ENCODE results near the gene XBP1. TPM values are rescaled to one million over a fixed set of nuclear protein-coding genes. Genes with fewer than 3 reads are reported as not detected.
"Not testable (repeated sequence)": the region's sequence is repeated elsewhere in the genome, so short reads cannot be mapped to it uniquely, and the experiment has no call there.

XBP1 gene
- total RNA-seq, 3 donors from 2014 or later: 79.7 to 118 (median 105) TPM

GRCh38 chr22:28810821-28811491, 10.6 kb upstream of the XBP1 start:
- Mint-ChIP-seq H3K4me3 (peak overlapping the region; percentile 49), H3K4me1 (ENCODE audit: low read depth) (peaks cover 74% of the 10 kb centered on the region), H3K9me3 (no peaks in the 10 kb centered on the region), H3K36me3 (ENCODE audit: insufficient read depth) (peaks cover 15% of the 10 kb centered on the region), H3K27me3 (ENCODE audit: low read depth) (no peaks in the 10 kb centered on the region)
- peak; percentile 24 for DNase-seq
- peak in 1 of 2 donors; percentile 4 for ATAC-seq

GRCh38 chr22:28808716-28809355, 8.5 kb upstream of the XBP1 start:
- H3K4me1 Mint-ChIP-seq (ENCODE audit: low read depth): peaks cover 58% of the 10 kb centered on the region
- peaks cover 8% of the 10 kb centered on the region for H3K36me3 Mint-ChIP-seq (ENCODE audit: insufficient read depth)
- no peak for DNase-seq
- no peaks in the 10 kb centered on the region for H3K9me3 Mint-ChIP-seq
- H3K27me3 Mint-ChIP-seq (ENCODE audit: low read depth): no peaks in the 10 kb centered on the region
- H3K4me3 Mint-ChIP-seq: no peak overlapping the region
- no peak for ATAC-seq

- not testable (repeated sequence) for H3K36me3 Mint-ChIP-seq (ENCODE audit: insufficient read depth); H3K27me3 Mint-ChIP-seq (ENCODE audit: low read depth); ATAC-seq; H3K4me3 Mint-ChIP-seq; H3K9me3 Mint-ChIP-seq; DNase-seq
- H3K4me1 Mint-ChIP-seq (ENCODE audit: low read depth): peaks cover 42% of the 10 kb centered on the region
Observed at GRCh38 chr22:28805426-28805825, 5.1 kb upstream of the XBP1 start.

GRCh38 chr22:28802595-28803123, 2.3 kb upstream of the XBP1 start:
- Mint-ChIP-seq H3K9me3 (no peaks in the 10 kb centered on the region), H3K36me3 (ENCODE audit: insufficient read depth) (peaks cover 11% of the 10 kb centered on the region), H3K27me3 (ENCODE audit: low read depth) (no peaks in the 10 kb centered on the region), H3K4me3 (peak overlapping the region; percentile 83), H3K4me1 (ENCODE audit: low read depth) (peaks cover 37% of the 10 kb centered on the region)
- ATAC-seq: no peak
- DNase-seq: no peak

- no peak for ATAC-seq
- no peak for DNase-seq
- peaks cover 37% of the 10 kb centered on the region for H3K4me1 Mint-ChIP-seq (ENCODE audit: low read depth)
- H3K36me3 Mint-ChIP-seq (ENCODE audit: insufficient read depth): peaks cover 13% of the 10 kb centered on the region
- H3K9me3 Mint-ChIP-seq: no peaks in the 10 kb centered on the region
- peak overlapping the region; percentile 83 for H3K4me3 Mint-ChIP-seq
- no peaks in the 10 kb centered on the region for H3K27me3 Mint-ChIP-seq (ENCODE audit: low read depth)
Observed at GRCh38 chr22:28801845-28802594, 1.7 kb upstream of the XBP1 start.

GRCh38 chr22:28799606-28800307, 612 bp downstream of the XBP1 start:
- Mint-ChIP-seq H3K9me3 (no peaks in the 10 kb centered on the region), H3K4me1 (ENCODE audit: low read depth) (peaks cover 58% of the 10 kb centered on the region), H3K36me3 (ENCODE audit: insufficient read depth) (peaks cover 35% of the 10 kb centered on the region), H3K27me3 (ENCODE audit: low read depth) (no peaks in the 10 kb centered on the region), H3K4me3 (peak overlapping the region; percentile 91)
- peak; percentile 21 for DNase-seq
- peak; percentile 32 to 36 for ATAC-seq

- no peaks in the 10 kb centered on the region for H3K27me3 Mint-ChIP-seq (ENCODE audit: low read depth)
- ATAC-seq: peak; percentile 42 to 46
- H3K4me3 Mint-ChIP-seq: peak overlapping the region; percentile 91
- DNase-seq: no peak
- peaks cover 62% of the 10 kb centered on the region for H3K4me1 Mint-ChIP-seq (ENCODE audit: low read depth)
- H3K36me3 Mint-ChIP-seq (ENCODE audit: insufficient read depth): peaks cover 39% of the 10 kb centered on the region
- H3K9me3 Mint-ChIP-seq: no peaks in the 10 kb centered on the region
Observed at GRCh38 chr22:28798810-28799605, 1.4 kb downstream of the XBP1 start.

- Mint-ChIP-seq H3K9me3 (no peaks in the 10 kb centered on the region), H3K4me3 (peak overlapping the region; percentile 65), H3K27me3 (ENCODE audit: low read depth) (no peaks in the 10 kb centered on the region), H3K4me1 (ENCODE audit: low read depth) (peaks cover 67% of the 10 kb centered on the region), H3K36me3 (ENCODE audit: insufficient read depth) (peaks cover 47% of the 10 kb centered on the region)
- ATAC-seq (peak in 1 of 2 donors; percentile 15), DNase-seq (no peak)
Observed at GRCh38 chr22:28795932-28796856, 4.2 kb downstream of the XBP1 start.

GRCh38 chr22:28795071-28795693, 5.2 kb downstream of the XBP1 start:
- H3K36me3 Mint-ChIP-seq (ENCODE audit: insufficient read depth): peaks cover 48% of the 10 kb centered on the region
- DNase-seq (no peak), ATAC-seq (no peak)
- H3K4me3 Mint-ChIP-seq: no peak overlapping the region
- H3K27me3 Mint-ChIP-seq (ENCODE audit: low read depth): no peaks in the 10 kb centered on the region
- H3K9me3 Mint-ChIP-seq: no peaks in the 10 kb centered on the region
- peaks cover 73% of the 10 kb centered on the region for H3K4me1 Mint-ChIP-seq (ENCODE audit: low read depth)

GRCh38 chr22:28793976-28794584, 6.3 kb downstream of the XBP1 start:
- Mint-ChIP-seq H3K9me3 (no peaks in the 10 kb centered on the region), H3K36me3 (ENCODE audit: insufficient read depth) (peaks cover 50% of the 10 kb centered on the region), H3K4me1 (ENCODE audit: low read depth) (peaks cover 72% of the 10 kb centered on the region), H3K27me3 (ENCODE audit: low read depth) (no peaks in the 10 kb centered on the region), H3K4me3 (no peak overlapping the region)
- no peak for DNase-seq
- ATAC-seq: no peak

- no peak for ATAC-seq
- DNase-seq: no peak
- peaks cover 46% of the 10 kb centered on the region for H3K36me3 Mint-ChIP-seq (ENCODE audit: insufficient read depth)
- H3K27me3 Mint-ChIP-seq (ENCODE audit: low read depth): no peaks in the 10 kb centered on the region
- peaks cover 60% of the 10 kb centered on the region for H3K4me1 Mint-ChIP-seq (ENCODE audit: low read depth)
- no peak overlapping the region for H3K4me3 Mint-ChIP-seq
- H3K9me3 Mint-ChIP-seq: no peaks in the 10 kb centered on the region
Observed at GRCh38 chr22:28792491-28793383, 7.6 kb downstream of the XBP1 start.
